ENCODE results near the gene EXT2.

Gene EXT2

GRCh38 chr11:44072757-44073658 is 22.5 kb upstream of the EXT2 start:
- TF ChIP-seq REST (IDR thresholded peaks at IDR 0.05; ENCODE audit: insufficient read depth in 1 of 2, low read depth in 2 of 2, low read length in 2 of 2) (no peak), SIN3A (IDR thresholded peaks at IDR 0.05; ENCODE audit: borderline replicate concordance, insufficient read depth, low read length) (no peak), TAF1 (IDR thresholded peaks at IDR 0.05; ENCODE audit: borderline replicate concordance, insufficient read depth, low read length) (no peak), FOXP2 (optimal IDR thresholded peaks at IDR 0.05; ENCODE audit: borderline replicate concordance, extremely low read depth, extremely low read length, insufficient read depth) (no peak), POLR2AphosphoS5 (IDR thresholded peaks at IDR 0.05; ENCODE audit: low read depth, low read length) (no peak)

DNA sequence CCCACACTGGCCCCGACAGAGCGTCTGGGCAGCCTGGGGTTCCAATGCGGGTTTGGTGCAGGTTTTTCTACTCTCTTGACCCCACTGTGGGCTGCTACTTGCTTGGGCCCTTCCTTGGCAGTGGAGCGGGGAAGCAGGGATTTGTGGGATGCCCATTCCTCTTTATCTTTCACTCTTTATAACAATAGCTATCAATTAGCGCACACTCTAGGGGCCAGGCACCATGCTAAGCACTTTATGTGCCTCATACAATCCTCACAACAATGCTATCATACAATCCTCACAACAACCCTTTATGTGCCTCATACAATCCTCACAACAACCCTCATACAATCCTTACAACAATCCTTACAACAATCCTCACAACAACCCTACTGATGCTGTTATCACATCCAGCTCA is 16.7 kb upstream of the EXT2 start:
- TF ChIP-seq FOXP2 (optimal IDR thresholded peaks at IDR 0.05; ENCODE audit: borderline replicate concordance, extremely low read depth, extremely low read length, insufficient read depth) (no peak), SIN3A (IDR thresholded peaks at IDR 0.05; ENCODE audit: borderline replicate concordance, insufficient read depth, low read length) (no peak), POLR2AphosphoS5 (IDR thresholded peaks at IDR 0.05; ENCODE audit: low read depth, low read length) (no peak), TAF1 (IDR thresholded peaks at IDR 0.05; ENCODE audit: borderline replicate concordance, insufficient read depth, low read length) (no peak), REST (IDR thresholded peaks at IDR 0.05; ENCODE audit: insufficient read depth in 1 of 2, low read depth in 2 of 2, low read length in 2 of 2) (no peak)

- TF ChIP-seq SIN3A (IDR thresholded peaks at IDR 0.05; ENCODE audit: borderline replicate concordance, insufficient read depth, low read length) (no peak), TAF1 (IDR thresholded peaks at IDR 0.05; ENCODE audit: borderline replicate concordance, insufficient read depth, low read length) (no peak), FOXP2 (optimal IDR thresholded peaks at IDR 0.05; ENCODE audit: borderline replicate concordance, extremely low read depth, extremely low read length, insufficient read depth) (no peak), REST (IDR thresholded peaks at IDR 0.05; ENCODE audit: insufficient read depth in 1 of 2, low read depth in 2 of 2, low read length in 2 of 2) (no peak), POLR2AphosphoS5 (IDR thresholded peaks at IDR 0.05; ENCODE audit: low read depth, low read length) (no peak)
Observed at GRCh38 chr11:44079376-44079775, 16.1 kb upstream of the EXT2 start.

DNA sequence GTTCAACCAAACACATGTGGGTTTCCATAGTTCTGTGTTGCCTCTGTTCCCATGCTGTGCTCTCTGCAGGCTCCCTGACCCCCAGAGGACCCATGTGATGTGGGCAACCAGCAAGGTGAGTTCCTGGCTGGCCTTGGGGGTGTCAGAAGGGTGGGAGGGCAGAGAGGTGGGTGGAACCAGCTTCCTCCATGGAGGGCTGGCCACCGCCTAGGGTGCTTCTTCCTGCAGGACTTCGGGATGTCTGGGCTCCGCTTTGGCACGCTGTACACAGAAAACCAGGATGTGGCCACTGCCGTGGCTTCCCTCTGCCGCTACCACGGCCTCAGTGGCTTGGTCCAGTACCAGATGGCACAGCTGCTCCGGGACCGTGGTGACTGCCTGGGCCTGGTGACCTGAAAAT is 14.5 kb upstream of the EXT2 start:
- TF ChIP-seq SIN3A (IDR thresholded peaks at IDR 0.05; ENCODE audit: borderline replicate concordance, insufficient read depth, low read length) (no peak), REST (IDR thresholded peaks at IDR 0.05; ENCODE audit: insufficient read depth in 1 of 2, low read depth in 2 of 2, low read length in 2 of 2) (no peak), POLR2AphosphoS5 (IDR thresholded peaks at IDR 0.05; ENCODE audit: low read depth, low read length) (no peak), TAF1 (IDR thresholded peaks at IDR 0.05; ENCODE audit: borderline replicate concordance, insufficient read depth, low read length) (no peak), FOXP2 (optimal IDR thresholded peaks at IDR 0.05; ENCODE audit: borderline replicate concordance, extremely low read depth, extremely low read length, insufficient read depth) (no peak)
